Mucosa of gallbladder (tissue), 1 donor: ENCODE measurements around the gene PRKCD. TPM values are rescaled to one million over a fixed set of nuclear protein-coding genes. Genes with fewer than 3 reads are reported as not detected.

ENCODE experiments used
- DNase-seq: peaks from one replicate; pipeline ENCODE4 v3.0.0-alpha.2; 2020; ENCODE audit warnings: low spot score
- total RNA-seq: library from RNA; stranded (reverse); gene quantifications from one replicate; pipeline ENCODE4 v1.2.1, GENCODE V29; 2021
- donor health status: DM: no; HTN: no; CAD: no.

Gene PRKCD
- total RNA-seq, 1 donor from 2014 or later, result 103 TPM

GRCh38 chr3:53217175-53217574, 56.2 kb downstream of the PRKCD start:
- DNase-seq, result no peak

DNA sequence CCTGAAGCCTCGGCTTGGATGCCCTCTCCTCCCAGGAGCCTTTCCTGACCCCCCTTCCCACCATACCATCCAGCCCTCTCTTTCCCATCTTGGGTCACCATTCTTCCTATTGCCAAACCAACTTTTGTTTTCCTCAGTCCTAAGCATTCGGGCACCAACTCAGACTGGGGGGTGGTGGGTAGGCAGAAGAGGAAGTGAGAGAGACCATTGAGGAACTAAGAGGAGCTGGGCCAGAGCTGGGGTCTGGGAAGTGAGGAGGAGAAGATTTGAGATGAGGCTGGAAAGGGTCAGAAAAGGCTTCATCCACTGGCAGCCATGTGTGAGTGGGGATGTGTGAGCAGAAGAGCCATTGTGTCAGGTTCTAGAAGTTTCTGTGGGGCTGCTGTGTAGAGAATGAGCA, 57.1 kb downstream of the PRKCD start:
- no peak for DNase-seq

DNA sequence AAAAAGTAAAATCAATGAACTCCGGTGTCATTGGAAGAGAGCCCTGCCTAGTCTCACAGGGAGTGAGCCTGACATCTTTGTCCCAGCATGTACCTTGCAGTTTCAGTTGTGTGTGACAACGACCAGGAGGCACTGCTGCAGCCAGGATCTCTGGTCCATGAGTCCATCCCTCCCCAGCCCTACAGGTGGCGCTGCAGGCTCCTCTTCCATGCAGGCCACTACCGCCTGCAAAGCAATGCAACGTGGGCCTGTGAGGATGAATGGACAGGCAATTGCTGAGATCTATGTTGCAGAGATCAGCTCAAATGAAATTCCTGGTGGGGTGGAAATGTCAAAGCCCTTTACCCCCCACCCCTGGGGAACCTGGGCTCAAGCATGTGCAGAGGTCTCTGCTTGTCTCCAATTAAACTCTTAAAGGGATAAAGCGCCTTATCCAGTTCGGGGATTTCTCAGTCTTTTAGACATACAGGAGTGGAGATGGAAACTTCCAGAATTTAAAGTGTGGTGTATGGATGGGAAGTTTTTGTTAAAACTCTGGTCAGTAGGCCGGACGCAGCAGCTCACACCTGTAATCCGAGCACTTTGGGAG, 59.0 kb downstream of the PRKCD start:
- peak; percentile 83 for DNase-seq

DNA sequence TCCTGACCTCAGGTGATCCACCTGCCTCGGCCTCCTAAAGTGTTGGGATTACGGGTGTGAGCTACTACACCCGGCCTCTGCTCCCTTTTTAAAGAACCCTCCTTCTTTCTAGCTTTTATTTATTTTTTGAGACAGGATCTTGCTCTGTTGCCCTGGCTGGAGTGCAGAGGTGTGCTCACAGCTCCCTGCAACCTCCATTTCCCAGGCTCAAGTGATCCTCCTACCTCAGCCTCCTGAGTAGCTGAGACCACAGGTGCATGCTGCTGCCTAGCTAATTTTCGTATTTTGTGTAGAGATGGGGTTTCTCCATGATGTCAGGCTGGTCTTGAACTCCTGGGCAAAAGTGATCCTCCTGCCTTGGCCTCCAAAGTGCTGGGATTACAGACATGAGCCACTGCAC, 60.3 kb downstream of the PRKCD start:
- no peak for DNase-seq

DNA sequence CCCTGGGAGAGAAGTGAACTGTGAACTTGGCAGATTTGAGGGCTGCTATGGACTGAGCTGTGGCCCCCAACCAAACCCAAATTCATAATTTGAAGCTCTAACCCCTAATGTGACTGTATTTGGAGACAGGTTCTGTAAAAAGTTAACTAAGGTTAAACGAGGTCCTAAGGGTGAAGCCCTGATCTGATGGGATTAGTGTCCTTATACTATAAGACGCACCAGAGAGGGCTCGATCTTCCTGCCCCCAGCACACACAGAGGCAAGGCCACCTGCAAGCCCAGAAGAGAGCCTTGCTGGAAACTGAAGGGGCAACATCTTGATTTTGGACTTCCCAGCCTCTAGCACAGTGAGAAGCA, 60.8 kb downstream of the PRKCD start:
- no peak for DNase-seq

DNA sequence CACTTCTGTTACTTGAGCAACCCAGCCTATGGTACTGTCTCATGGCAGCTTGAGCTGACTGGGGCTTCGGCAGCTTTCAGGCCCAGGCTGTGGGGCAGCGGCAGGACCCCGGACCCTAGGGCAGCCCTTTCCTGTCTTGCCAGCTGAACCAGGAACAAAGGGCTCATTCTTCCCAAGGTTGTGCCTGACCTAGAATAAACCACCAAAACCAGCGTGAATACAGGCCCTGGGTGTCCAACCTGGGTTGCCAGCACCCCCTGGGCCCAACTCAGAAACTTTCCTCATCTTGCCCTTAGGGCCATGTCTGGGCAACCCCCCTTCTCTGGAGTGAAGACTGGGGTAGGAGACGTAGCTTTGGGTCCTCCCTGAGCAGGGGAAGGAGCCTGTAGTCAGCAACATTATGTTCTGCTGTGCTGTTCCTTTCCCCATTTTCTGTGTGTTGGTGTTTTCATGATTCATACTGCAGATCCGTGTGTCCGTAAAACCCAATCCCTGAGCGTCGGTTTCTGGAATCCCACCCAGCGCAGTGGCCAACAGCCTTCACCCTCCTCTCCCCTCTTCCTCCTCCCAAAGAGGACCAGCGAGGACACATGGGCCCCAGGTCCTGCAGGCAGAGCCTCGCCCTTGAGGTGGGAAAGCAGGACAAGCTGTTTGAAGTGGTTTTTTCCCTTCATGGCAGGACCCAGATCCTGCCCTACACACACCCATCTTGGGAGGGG, 61.3 kb downstream of the PRKCD start:
- DNase-seq, result no peak

DNA sequence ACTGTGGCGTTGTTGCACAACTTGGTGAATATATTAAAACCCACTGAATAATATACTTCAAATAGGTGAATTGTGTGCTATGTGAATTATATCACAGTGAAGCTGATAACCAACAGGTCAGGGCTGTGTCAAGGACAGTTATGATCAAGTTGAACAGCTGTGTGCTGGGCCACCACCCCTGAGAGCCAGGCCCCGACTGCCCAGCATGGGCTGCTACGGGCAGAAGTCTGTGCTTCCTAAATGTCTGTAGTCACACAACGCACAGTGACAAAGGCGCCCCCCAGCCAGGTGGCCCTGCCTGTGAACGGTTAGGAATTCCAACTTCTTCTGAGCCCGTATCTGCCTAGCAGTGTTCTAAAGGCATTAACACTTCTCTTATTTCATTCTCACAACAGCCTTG, 62.0 kb downstream of the PRKCD start:
- DNase-seq, result no peak

DNA sequence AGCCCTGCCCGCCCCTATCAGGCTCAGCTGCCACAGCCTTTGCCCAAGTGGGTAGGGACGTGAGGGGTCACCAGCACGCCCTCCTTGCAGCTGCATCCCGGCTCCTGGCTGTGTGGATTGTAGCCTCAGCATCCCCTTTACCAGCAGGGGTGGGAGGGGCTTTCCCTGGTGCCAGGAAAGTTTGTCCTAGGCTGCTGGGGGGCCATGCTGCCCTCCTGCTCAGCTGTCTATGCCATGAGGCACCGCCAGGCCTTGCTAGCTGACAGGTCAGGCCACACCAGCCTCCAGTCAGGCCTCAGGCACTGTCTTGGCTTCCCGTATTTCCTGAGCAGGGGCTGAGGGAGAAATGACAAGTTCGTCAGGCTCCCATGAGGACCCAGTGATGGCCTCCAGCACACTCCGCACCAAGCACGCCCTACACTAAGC, 62.5 kb downstream of the PRKCD start:
- no peak for DNase-seq

DNA sequence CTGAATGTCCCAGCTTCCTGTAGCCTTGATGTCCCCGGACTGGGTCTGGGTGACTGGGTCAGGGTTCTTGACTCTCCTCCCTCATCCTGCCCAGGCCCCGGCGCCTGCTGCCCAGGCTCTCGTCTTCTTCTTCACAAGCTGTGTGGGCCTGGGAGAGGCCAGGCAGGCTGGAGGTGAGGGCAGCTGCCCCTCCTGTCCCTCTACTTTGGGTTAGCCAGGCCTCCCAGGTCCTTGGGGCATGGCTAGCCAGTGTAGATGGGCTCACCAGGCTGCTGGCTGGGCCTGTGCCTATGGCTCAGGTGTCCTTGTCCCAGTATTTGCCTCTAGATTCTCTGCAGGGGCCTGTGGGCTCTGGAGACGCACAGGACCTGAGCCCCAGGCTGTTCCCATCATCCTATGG, 63.0 kb downstream of the PRKCD start:
- DNase-seq, result no peak

- no peak for DNase-seq
Observed at GRCh38 chr3:53224536-53224935, 63.5 kb downstream of the PRKCD start.

GRCh38 chr3:53225181-53225580, 64.2 kb downstream of the PRKCD start:
- no peak for DNase-seq

DNA sequence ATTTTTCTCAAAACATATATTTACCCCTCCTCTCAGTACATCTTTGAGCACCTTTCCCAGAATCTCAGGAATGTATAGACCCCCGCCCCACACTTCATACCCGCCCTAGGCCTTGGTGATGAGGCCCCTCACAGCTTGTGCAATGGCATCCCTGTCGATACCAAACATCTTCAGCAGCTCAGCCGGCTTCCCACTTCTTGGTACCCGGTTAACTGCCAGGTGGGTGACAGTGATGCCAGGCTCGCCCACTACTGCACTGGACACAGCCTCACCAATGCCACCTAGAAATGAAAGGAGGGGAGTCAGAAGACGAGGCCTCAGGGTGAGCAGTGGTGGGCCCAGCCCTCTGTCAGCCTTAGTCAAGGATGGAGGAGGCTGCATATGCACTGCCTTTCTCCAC, 64.6 kb downstream of the PRKCD start:
- no peak for DNase-seq

DNA sequence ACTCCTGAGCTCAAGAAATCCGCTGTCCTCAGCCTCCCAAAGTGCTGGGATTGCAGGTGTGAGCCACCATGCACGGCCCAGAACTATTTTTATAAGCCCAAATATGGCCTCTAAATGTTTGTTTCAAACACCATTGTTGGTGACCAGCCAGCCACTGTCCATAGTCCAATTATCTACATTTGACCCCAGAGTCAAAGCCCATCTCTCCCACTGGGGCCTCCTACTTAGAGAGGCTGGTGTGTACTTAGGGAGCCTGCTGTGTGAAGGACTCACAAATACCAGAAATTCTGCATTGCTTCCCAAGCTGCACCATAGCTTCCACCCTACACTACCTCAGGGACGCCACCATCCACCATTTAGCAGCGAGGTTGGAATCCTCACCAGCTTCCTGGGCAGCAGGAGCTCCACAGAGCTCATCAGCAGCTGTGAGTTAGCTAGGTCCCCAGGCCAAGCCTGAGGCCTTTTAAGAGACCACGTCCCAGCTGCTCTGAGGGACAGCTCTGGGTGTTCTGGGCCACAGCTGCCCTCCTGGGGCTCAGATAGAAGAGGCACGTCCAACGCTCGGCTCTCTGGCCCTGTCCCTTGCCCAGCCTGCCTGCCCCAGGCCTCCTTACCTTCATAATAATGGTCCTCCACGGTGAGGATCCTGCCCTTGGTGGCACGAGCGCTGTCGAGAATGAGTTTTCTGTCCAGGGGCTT, 65.3 kb downstream of the PRKCD start:
- DNase-seq, result no peak

DNA sequence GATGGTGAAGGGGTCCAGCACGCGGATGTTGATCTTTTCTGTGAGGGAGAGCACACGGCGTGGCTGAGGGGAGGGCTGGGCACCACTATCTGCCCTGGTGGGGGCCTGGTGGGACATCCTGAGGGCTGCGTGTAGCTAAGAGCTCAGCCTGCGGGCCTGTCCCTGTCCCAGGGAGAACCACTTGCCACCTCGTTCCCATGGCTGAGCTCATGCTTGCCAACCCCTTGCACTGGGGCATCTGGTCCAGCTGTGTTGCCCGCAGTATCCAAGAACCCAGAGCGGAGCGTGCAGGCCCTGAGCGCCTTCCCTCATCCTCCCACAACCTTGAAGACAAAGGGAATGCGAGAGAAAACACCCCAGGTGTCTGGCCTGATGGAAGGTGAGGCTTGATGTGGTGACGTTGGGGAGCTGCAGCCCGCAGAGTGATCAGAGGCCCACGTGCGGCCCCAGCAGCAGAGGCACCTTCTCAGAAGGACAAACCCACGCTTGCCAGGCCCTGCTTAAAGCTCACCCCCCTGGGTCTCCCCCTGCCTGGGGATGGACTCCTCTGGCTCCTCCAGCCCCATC, 65.9 kb downstream of the PRKCD start:
- no peak for DNase-seq

GRCh38 chr3:53227993-53228885, 67.2 kb downstream of the PRKCD start:
- no peak for DNase-seq

GRCh38 chr3:53229171-53229570, 68.2 kb downstream of the PRKCD start:
- DNase-seq, result no peak

GRCh38 chr3:53229606-53230005, 68.6 kb downstream of the PRKCD start:
- no peak for DNase-seq

DNA sequence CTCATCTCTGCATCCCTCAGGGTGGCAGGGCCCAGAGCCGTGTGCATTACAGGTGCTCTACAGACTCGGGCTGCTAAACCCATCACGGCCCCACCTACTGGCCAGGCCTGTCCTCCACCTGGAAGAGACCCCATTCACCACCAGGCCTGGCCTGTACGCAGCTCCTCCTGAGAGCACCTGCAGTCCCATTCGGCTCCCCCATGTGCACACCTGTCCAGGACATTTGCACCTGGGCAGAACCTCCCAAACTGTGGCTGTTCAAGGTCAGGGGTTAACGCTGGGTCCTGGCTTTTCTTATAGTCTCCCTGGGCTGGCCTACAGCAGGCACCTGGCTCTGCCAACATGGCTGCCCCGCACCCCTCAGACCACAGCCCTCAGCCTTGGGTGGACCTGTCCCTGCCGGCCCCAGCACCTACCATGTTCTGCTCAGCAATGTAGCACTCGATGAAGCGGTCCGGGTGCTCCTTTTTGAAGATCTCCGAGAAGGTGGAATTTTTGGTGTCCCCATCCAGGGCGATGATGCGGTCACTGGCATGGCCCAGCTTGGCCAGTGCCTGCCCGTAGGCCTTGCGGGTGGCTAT, 69.1 kb downstream of the PRKCD start:
- no peak for DNase-seq

DNA sequence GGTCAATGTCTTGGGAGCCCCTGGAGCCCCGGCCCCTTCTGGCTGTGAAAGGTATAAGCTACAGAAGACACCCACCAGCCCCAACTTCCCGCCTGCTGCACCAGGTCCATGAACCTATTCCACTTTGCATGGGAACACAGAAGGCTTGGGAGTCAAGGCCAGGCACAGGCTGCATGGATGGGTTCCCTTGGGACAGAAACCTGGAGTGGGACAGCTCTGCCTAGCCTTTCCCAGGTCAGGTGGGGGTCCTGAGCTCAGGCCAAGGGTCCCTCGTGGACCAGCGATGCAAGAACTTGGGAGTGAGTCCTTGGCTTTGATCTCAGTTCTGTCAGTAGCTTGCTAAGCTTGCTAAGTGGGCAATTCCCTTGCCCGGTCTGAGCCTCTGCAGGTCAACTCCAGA, 69.8 kb downstream of the PRKCD start:
- DNase-seq, result no peak

- DNase-seq, result no peak
Observed at GRCh38 chr3:53231532-53232511, 70.8 kb downstream of the PRKCD start.
